ENCODE data around the gene SIK3.

DNA sequence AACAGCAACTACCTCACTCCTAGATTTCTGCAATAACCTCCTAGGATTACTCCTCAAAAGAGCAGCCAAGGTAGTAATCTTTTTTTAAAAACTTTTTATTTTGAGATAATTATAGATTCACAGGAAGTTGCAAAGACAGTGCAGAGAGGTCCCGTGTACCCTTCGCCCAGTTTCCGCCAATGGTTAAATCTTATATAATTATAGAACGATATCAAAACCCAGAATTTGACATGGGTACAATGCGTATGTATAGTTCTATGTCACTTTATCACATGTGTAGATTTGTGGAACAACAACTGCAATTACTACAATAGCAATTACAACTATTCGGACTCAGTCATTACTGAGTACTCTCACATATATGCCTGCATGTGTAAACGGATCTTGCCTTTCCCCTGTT is 166.0 kb downstream of the SIK3 start:
- TF ChIP-seq CTCF (IDR thresholded peaks at IDR 0.05): no peak
- no peak for TF ChIP-seq POLR2A (IDR thresholded peaks at IDR 0.05)
- TF ChIP-seq EP300 (IDR thresholded peaks at IDR 0.05): no peak
